GM12865 (cell line): ENCODE measurements around the gene SLC38A3.

Source experiments
- DNase-seq: peaks from one replicate; pipeline ENCODE4 v3.0.0; 2010; ENCODE audit warnings: low read depth
- H3K4me3 ChIP-seq: 2 replicates; pipeline ENCODE4 v1.5.1; 2011; ENCODE audit warnings: mild to moderate bottlenecking, low read depth, low read length, control low read depth
- TF ChIP-seq, protein P1 (sequence below): IDR thresholded peaks from 2 replicates; pipeline ENCODE4 v1.5.1; 2011; ENCODE audit warnings: low read length, control low read depth, low read depth, inconsistent platforms; ENCODE audit not compliant: insufficient read depth; ENCODE audit errors: missing control alignments

The SLC38A3 gene

DNA sequence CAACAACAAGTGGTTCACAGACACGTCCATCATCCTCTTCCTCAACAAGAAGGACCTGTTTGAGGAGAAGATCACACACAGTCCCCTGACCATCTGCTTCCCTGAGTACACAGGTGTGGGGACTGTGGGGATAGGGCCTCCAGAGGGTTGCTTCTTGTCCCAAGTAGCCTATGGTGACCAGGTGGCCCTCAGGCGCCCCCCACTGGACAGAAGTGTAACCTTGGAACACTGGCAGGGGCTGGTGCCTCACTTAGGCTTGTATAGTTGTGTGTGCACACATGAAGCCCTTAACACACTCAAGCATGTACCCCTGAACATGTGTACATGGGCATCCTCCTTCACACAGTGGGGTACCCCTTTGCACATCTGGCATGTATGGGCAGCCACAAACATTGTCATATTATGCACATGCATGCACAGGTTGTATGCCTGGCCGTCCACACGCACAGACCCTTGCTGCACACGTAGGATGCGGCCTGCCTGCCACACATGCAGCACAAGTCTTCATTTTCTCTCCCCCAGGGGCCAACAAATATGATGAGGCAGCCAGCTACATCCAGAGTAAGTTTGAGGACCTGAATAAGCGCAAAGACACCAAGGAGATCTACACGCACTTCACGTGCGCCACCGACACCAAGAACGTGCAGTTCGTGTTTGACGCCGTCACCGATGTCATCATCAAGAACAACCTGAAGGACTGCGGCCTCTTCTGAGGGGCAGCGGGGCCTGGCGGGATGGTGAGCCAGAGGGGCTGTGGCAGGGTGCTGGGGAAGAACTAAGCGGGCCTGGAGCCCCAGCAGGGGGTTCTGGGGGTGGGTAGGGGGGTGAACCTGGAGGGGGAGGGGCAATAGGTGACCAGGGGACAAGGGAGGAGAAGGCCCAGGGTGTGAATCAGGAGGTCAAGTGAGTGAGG is 52.2 kb downstream of the SLC38A3 start:
- TF ChIP-seq, protein P1, sequence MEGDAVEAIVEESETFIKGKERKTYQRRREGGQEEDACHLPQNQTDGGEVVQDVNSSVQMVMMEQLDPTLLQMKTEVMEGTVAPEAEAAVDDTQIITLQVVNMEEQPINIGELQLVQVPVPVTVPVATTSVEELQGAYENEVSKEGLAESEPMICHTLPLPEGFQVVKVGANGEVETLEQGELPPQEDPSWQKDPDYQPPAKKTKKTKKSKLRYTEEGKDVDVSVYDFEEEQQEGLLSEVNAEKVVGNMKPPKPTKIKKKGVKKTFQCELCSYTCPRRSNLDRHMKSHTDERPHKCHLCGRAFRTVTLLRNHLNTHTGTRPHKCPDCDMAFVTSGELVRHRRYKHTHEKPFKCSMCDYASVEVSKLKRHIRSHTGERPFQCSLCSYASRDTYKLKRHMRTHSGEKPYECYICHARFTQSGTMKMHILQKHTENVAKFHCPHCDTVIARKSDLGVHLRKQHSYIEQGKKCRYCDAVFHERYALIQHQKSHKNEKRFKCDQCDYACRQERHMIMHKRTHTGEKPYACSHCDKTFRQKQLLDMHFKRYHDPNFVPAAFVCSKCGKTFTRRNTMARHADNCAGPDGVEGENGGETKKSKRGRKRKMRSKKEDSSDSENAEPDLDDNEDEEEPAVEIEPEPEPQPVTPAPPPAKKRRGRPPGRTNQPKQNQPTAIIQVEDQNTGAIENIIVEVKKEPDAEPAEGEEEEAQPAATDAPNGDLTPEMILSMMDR, result peak; percentile 61
- H3K4me3 ChIP-seq, result no peak overlapping the region
- DNase-seq, result peak; percentile 48

DNA sequence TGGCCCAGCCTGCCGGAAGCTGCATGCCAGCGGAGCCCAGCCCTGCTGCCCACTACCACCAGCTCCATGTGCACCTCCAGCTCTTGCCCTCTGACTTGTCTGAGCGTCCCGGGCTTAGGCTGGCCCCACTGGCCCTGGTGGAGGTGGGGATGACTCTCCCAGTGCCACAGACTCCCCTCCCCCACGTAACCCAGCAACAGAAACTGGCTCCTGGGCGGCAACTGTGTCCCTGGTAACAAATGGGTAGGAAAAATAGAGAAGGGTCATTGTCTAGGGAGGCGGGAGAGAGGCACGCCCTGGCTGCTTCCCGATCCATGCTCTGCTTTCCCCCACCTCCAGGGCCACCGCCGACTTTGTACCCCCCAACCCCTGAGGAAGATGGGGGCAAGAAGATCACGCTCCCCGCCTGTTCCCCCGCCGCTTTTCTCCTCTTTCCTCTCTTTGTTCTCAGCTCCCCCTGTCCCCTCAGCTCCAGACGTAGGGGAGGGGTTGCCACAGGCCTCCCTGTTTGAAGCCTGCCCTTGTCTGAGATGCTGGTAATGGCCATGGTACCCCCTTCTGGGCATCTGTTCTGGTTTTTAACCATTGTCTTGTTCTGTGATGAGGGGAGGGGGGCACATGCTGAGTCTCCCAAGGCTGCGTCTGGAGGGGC is 53.1 kb downstream of the SLC38A3 start:
- no peak overlapping the region for H3K4me3 ChIP-seq
- TF ChIP-seq, protein P1, result no peak
- DNase-seq, result no peak

- H3K4me3 ChIP-seq, result no peak overlapping the region
- TF ChIP-seq, protein P1, result no peak
- DNase-seq, result no peak
These were observed 53.9 kb downstream of the SLC38A3 start for GRCh38 chr3:50258979-50259378.

DNA sequence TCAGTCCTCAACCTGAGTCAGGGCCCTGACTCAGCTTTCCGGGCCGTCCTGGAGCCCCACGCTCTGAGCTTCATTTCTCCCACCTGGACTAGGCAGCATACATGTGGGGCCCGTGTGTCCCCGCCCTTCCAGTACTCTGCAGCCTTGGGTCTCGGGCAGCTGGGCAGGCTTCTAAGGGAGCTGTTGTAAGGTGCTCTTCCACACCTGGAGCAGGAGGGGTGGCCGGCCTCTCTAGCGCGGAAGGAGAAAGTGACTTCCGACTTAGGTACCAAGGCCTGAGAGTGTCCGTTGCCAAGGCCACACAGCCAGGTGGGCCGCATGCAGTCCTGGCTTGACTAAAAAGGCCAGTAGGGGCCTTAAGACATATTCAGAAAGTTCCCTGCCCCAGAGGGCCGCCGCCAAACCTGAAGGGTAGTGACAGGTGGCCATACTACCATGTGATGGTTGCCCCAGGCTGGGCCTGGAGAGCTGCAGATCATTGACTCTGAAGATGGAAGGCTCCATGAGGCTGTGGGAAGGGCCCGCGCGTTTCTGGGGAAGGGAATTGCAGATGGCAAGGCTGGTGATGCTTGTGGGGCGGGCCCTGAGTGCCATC is 54.5 kb downstream of the SLC38A3 start:
- no peak for DNase-seq
- TF ChIP-seq, protein P1, result no peak
- no peak overlapping the region; the same call in 1 of the 2 replicates for H3K4me3 ChIP-seq

- H3K4me3 ChIP-seq, result peak overlapping the region; percentile 52
- DNase-seq, result peak; percentile 90
- TF ChIP-seq, protein P1, result peak; percentile 97
These were observed 55.2 kb downstream of the SLC38A3 start for GRCh38 chr3:50260027-50260941.

DNA sequence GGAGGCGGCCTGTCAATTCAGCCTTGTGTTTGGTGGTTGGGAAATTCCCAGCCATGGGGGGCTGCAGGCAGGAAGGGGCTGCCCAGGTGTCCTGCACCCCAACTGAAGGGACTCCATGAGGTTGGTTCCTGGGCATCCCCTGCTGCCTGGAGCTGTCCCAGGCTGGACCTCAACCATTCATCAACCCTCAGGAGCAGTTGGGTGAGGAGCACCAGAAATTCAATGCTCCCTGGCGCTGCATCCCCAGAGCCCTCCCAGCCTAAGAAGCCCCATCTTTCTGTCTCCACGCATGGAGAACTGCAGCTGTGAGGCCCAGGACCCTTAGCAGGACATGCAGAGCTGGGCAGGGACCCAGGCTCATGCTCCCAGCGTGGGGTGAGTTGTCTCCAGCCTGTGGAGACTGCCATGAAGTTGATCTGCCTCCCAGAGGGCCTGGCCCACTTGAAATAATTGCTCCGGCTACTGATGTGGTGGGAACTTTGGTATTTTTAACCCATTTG is 55.9 kb downstream of the SLC38A3 start:
- no peak overlapping the region for H3K4me3 ChIP-seq
- TF ChIP-seq, protein P1, result no peak
- DNase-seq, result no peak
